NB4 (cell line): Measurements from ENCODE around the gene DLD.

Source experiments
- DNase-seq: peaks from one replicate; pipeline ENCODE4 v3.0.0; 2010; ENCODE audit warnings: low read depth
- H3K4me3 ChIP-seq: one replicate; pipeline ENCODE4 v1.5.1; 2011; ENCODE audit warnings: mild to moderate bottlenecking, low read depth, low read length, moderate library complexity
- CTCF ChIP-seq: IDR thresholded peaks from one replicate; pipeline ENCODE4 v1.5.1; 2012; ENCODE audit warnings: low read depth, low read length
- MYC ChIP-seq: IDR thresholded peaks from 2 replicates; pipeline ENCODE4 v1.6.1; 2011; ENCODE audit warnings: low read depth, low read length
- POLR2A ChIP-seq: IDR thresholded peaks from 2 replicates; pipeline ENCODE4 v1.6.1; 2011; ENCODE audit warnings: mild to moderate bottlenecking; ENCODE audit not compliant: insufficient read length; ENCODE audit errors: extremely low read depth
- TF ChIP-seq, protein P1 (sequence below): IDR thresholded peaks from 2 replicates; pipeline ENCODE4 v1.6.1; 2011; ENCODE audit warnings: low read depth, low read length

Gene DLD

GRCh38 chr7:107943018-107943417 is 52.0 kb downstream of the DLD start:
- no peak for DNase-seq
- TF ChIP-seq, protein P1, sequence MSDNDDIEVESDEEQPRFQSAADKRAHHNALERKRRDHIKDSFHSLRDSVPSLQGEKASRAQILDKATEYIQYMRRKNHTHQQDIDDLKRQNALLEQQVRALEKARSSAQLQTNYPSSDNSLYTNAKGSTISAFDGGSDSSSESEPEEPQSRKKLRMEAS, result no peak
- no peak for TF ChIP-seq MYC
- TF ChIP-seq POLR2A, result no peak
- TF ChIP-seq CTCF, result no peak
- H3K4me3 ChIP-seq, result no peak overlapping the region

GRCh38 chr7:107944411-107945169 is 53.6 kb downstream of the DLD start:
- TF ChIP-seq POLR2A (no peak), CTCF (no peak), MYC (no peak)
- TF ChIP-seq, protein P1, result no peak
- no peak overlapping the region for H3K4me3 ChIP-seq

GRCh38 chr7:107945332-107945731 is 54.3 kb downstream of the DLD start:
- no peak for TF ChIP-seq CTCF
- no peak for TF ChIP-seq POLR2A
- TF ChIP-seq, protein P1, result no peak
- no peak for TF ChIP-seq MYC
- DNase-seq, result no peak

More at GRCh38 chr7:107944411-107945169, 53.6 kb downstream of the DLD start:
- DNase-seq, result no peak

GRCh38 chr7:107946451-107946850 is 55.5 kb downstream of the DLD start:
- no peak for TF ChIP-seq MYC
- no peak for TF ChIP-seq CTCF
- no peak for TF ChIP-seq POLR2A
- TF ChIP-seq, protein P1, result no peak
- H3K4me3 ChIP-seq, result no peak overlapping the region
- DNase-seq, result no peak

More at GRCh38 chr7:107945332-107945731, 54.3 kb downstream of the DLD start:
- H3K4me3 ChIP-seq, result no peak overlapping the region

GRCh38 chr7:107946881-107947280 is 55.9 kb downstream of the DLD start:
- H3K4me3 ChIP-seq, result no peak overlapping the region
- TF ChIP-seq CTCF (no peak), POLR2A (no peak), MYC (no peak)
- TF ChIP-seq, protein P1, result no peak
- no peak for DNase-seq
